Stomach smooth muscle (tissue), 2 donors: Measurements from ENCODE around the gene SMIM45.

Experiments
- H3K27ac ChIP-seq: one replicate; pipeline ENCODE4 v1.7.0; 2013; ENCODE audit warnings: mild to moderate bottlenecking, low read length, inconsistent platforms
- H3K27me3 ChIP-seq, 2 donors: one replicate each; pipeline ENCODE4 v1.7.0; 2013; ENCODE audit warnings: low read length in 2 of 2; ENCODE audit not compliant: insufficient read depth in 2 of 2, control insufficient read depth in 1 of 2
- H3K36me3 ChIP-seq, 2 donors: one replicate each; pipeline ENCODE4 v1.7.0; 2013; ENCODE audit warnings: low read length in 2 of 2; ENCODE audit not compliant: control insufficient read depth in 2 of 2, insufficient read depth in 2 of 2
- H3K4me1 ChIP-seq: one replicate; pipeline ENCODE4 v1.7.0; 2013; ENCODE audit warnings: low read length; ENCODE audit not compliant: control insufficient read depth, insufficient read depth
- H3K4me3 ChIP-seq, 2 donors: one replicate each; pipeline ENCODE4 v1.7.0; 2013; ENCODE audit warnings: low read length in 2 of 2
- H3K9ac ChIP-seq, 2 donors: one replicate each; pipeline ENCODE4 v1.7.0; 2013; ENCODE audit warnings: low read length in 2 of 2, mild to moderate bottlenecking in 1 of 2
- H3K9me3 ChIP-seq, 2 donors: one replicate each; pipeline ENCODE4 v1.7.0; 2013; ENCODE audit warnings: low read length in 2 of 2; ENCODE audit not compliant: control insufficient read depth in 2 of 2
- donor health status: healthy.
- donor health status: Pancreatic carcinoma.

Gene SMIM45

GRCh38 chr22:41927813-41928212, 24.1 kb upstream of the SMIM45 start:
- H3K4me3 ChIP-seq, result no peak overlapping the region
- no peak overlapping the region for H3K27ac ChIP-seq
- no peak overlapping the region for H3K9ac ChIP-seq
- peaks cover 4% of the 10 kb centered on the region for H3K4me1 ChIP-seq
- peaks cover 10 to 16% of the 10 kb centered on the region in 2 donors for H3K27me3 ChIP-seq
- H3K9me3 ChIP-seq, result no peaks in the 10 kb centered on the region
- no peaks in the 10 kb centered on the region for H3K36me3 ChIP-seq

- Histone ChIP-seq H3K9ac (no peak overlapping the region), H3K4me3 (no peak overlapping the region), H3K27ac (no peak overlapping the region), H3K27me3 (peaks cover 10 to 16% of the 10 kb centered on the region in 2 donors), H3K36me3 (no peaks in the 10 kb centered on the region), H3K9me3 (no peaks in the 10 kb centered on the region), H3K4me1 (peaks cover 4% of the 10 kb centered on the region)
Observed at GRCh38 chr22:41928593-41929417, 23.1 kb upstream of the SMIM45 start.

- peaks cover 4% of the 10 kb centered on the region for H3K4me1 ChIP-seq
- no peaks in the 10 kb centered on the region for H3K9me3 ChIP-seq
- H3K36me3 ChIP-seq, result no peaks in the 10 kb centered on the region
- H3K4me3 ChIP-seq, result no peak overlapping the region
- no peak overlapping the region for H3K9ac ChIP-seq
- H3K27me3 ChIP-seq, result peaks cover 10 to 16% of the 10 kb centered on the region in 2 donors
- H3K27ac ChIP-seq, result no peak overlapping the region
Observed at GRCh38 chr22:41929418-41929810, 22.5 kb upstream of the SMIM45 start.

- peaks cover 0 to 4% of the 10 kb centered on the region in 2 donors for H3K27me3 ChIP-seq
- H3K27ac ChIP-seq, result no peak overlapping the region
- no peak overlapping the region for H3K4me3 ChIP-seq
- no peak overlapping the region for H3K9ac ChIP-seq
- no peaks in the 10 kb centered on the region for H3K4me1 ChIP-seq
- H3K9me3 ChIP-seq, result no peaks in the 10 kb centered on the region
- no peaks in the 10 kb centered on the region for H3K36me3 ChIP-seq
Observed at GRCh38 chr22:41931701-41932269, 20.2 kb upstream of the SMIM45 start.

- Histone ChIP-seq H3K9me3 (no peaks in the 10 kb centered on the region), H3K9ac (no peak overlapping the region), H3K4me3 (no peak overlapping the region), H3K27me3 (no peaks in the 10 kb centered on the region), H3K4me1 (no peaks in the 10 kb centered on the region), H3K27ac (no peak overlapping the region), H3K36me3 (no peaks in the 10 kb centered on the region)
Observed at GRCh38 chr22:41932353-41932752, 19.6 kb upstream of the SMIM45 start.

- Histone ChIP-seq H3K27ac (no peak overlapping the region), H3K4me1 (peaks cover 3% of the 10 kb centered on the region), H3K36me3 (no peaks in the 10 kb centered on the region), H3K27me3 (no peaks in the 10 kb centered on the region), H3K9ac (no peak overlapping the region), H3K4me3 (no peak overlapping the region), H3K9me3 (no peaks in the 10 kb centered on the region)
Observed at GRCh38 chr22:41933411-41934177, 18.4 kb upstream of the SMIM45 start.

- Histone ChIP-seq H3K36me3 (no peaks in the 10 kb centered on the region), H3K9ac (no peak overlapping the region), H3K27me3 (no peaks in the 10 kb centered on the region), H3K9me3 (no peaks in the 10 kb centered on the region), H3K4me1 (peaks cover 11% of the 10 kb centered on the region), H3K4me3 (no peak overlapping the region), H3K27ac (no peak overlapping the region)
Observed at GRCh38 chr22:41934284-41935014, 17.5 kb upstream of the SMIM45 start.

GRCh38 chr22:41935015-41935351, 17.0 kb upstream of the SMIM45 start:
- no peak overlapping the region for H3K27ac ChIP-seq
- no peak overlapping the region for H3K4me3 ChIP-seq
- H3K9me3 ChIP-seq, result no peaks in the 10 kb centered on the region
- peaks cover 12% of the 10 kb centered on the region for H3K4me1 ChIP-seq
- no peak overlapping the region for H3K9ac ChIP-seq
- H3K27me3 ChIP-seq, result no peaks in the 10 kb centered on the region
- H3K36me3 ChIP-seq, result no peaks in the 10 kb centered on the region

GRCh38 chr22:41935509-41935908, 16.4 kb upstream of the SMIM45 start:
- H3K9ac ChIP-seq, result no peak overlapping the region
- H3K27ac ChIP-seq, result no peak overlapping the region
- H3K4me1 ChIP-seq, result peaks cover 12% of the 10 kb centered on the region
- H3K9me3 ChIP-seq, result no peaks in the 10 kb centered on the region
- H3K4me3 ChIP-seq, result no peak overlapping the region
- no peaks in the 10 kb centered on the region for H3K36me3 ChIP-seq
- no peaks in the 10 kb centered on the region for H3K27me3 ChIP-seq

- H3K27ac ChIP-seq, result no peak overlapping the region
Observed at GRCh38 chr22:41936894-41937169, 15.1 kb upstream of the SMIM45 start.

More at GRCh38 chr22:41936894-41937169, 15.1 kb upstream of the SMIM45 start:
- Histone ChIP-seq H3K27me3 (no peaks in the 10 kb centered on the region), H3K36me3 (no peaks in the 10 kb centered on the region), H3K9ac (no peak overlapping the region), H3K4me1 (peaks cover 16% of the 10 kb centered on the region), H3K9me3 (no peaks in the 10 kb centered on the region), H3K4me3 (no peak overlapping the region)
